GM19025 (cell line): ENCODE data around the gene CALB2.

ENCODE experiments used
- ATAC-seq: cut with Tn5 transposase; IDR thresholded peaks from one replicate; pipeline ENCODE4 v1.9.1; 2021; ENCODE audit warnings: mild to moderate bottlenecking, low read depth, moderate library complexity; ENCODE audit not compliant: unreplicated experiment

Gene CALB2

GRCh38 chr16:71384073-71384724, 25.7 kb downstream of the CALB2 start:
- ATAC-seq, result no peak

DNA sequence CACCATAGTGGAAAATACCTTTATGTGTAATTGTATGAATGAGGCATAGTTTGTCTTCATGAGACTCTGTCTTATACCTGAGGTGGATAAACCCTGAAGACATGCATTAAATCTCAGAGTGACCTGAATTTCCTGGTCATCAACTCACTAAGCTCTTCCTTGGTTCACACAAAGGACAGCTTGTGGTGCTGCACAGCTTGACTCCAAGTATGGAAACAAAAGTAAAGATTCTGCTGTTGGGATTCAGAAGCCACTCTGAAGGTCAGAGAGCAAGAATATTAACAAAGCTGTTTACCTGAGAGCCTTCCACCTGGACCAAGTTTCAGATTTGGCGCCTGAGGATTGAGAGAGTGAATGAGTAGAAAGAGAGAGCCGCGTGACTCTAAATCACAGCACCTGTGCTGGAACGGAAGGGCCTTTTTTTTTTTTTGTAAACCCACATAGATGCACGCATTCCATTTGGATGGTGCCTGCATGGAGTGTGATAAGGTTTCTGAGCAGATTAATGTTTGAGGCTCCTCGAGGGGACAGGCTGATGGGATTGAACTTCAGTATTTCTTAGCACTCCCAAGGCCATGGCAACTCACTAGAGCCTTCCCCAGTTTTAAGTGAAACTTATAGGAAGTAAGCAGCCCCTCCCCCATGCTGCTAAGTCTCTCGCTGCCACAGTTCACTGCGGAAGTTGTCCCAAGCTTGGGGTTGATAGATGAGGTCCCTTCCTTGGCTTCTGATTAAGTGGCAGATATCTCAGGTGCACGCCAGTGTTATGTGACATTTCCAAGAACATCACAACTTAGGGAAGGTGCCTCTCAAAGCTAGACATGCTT, 28.7 kb downstream of the CALB2 start:
- no peak for ATAC-seq

- no peak for ATAC-seq
Measured at GRCh38 chr16:71389330-71389729, 30.8 kb downstream of the CALB2 start.

- no peak for ATAC-seq
Measured at GRCh38 chr16:71396594-71396993, 38.1 kb downstream of the CALB2 start.

- ATAC-seq, result no peak
Measured at GRCh38 chr16:71399801-71400563, 41.5 kb downstream of the CALB2 start.

DNA sequence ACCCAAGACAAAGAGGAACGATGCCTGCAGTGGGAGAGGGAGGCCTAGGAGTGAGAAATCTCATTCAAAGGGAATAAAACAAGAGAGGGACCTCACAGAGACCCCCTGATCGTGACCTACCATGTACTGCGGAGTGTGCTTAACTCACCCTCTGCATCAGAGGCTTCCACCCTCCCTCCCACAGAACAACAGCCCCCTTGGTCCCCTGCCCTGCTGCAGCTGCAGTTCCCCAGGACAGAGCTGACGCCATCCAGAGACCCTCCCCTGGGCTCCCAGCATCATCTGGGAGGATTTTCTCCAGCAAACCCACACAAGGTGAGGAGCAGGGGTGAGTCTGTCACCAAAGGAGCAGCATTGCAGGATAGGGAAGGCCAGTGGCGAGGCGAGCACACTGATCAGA, 43.5 kb downstream of the CALB2 start:
- no peak for ATAC-seq

- ATAC-seq, result no peak
Measured at GRCh38 chr16:71402674-71403073, 44.2 kb downstream of the CALB2 start.

DNA sequence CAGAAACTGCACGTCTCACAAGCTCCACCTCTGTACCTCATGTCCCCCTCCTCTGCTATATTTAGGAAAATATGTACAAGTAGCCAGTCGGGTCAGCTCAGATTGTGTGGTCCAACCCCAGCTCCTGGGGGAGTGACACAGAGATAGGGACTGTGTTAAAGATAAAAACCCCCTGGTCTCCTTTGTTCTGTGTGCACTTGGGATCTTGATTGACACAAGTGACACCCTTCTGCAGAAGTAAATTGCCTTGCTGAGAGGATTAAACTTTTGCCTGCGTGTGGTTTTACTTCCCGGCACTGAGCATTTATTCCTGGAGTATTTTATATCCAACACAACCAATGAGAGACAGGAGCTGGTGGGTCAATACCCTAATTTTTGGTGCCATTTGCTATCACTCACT, 45.8 kb downstream of the CALB2 start:
- no peak for ATAC-seq

- no peak for ATAC-seq
Measured at GRCh38 chr16:71406316-71406715, 47.8 kb downstream of the CALB2 start.

GRCh38 chr16:71406724-71407123, 48.2 kb downstream of the CALB2 start:
- ATAC-seq, result no peak

DNA sequence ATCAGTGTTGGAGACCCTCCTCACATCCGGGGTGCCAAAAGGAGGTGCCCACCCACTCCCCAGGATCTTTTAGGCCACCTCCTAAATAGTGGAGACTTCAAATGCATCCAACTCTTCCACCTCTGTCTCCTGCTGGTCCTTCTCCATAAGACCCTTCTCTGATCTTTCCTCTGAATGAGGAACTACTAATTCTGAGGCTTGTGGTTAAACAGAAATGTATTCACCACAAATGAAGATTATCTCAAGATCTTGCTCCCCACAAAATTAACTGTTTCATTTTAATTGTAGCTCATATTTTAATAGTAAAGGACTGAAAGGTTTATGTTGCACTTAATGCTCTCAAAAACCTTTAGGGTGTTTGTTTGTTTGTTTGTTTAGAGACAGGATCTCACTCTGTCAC, 49.2 kb downstream of the CALB2 start:
- no peak for ATAC-seq

GRCh38 chr16:71408536-71408935, 50.0 kb downstream of the CALB2 start:
- no peak for ATAC-seq

- ATAC-seq, result no peak
Measured at GRCh38 chr16:71409011-71409775, 50.7 kb downstream of the CALB2 start.

DNA sequence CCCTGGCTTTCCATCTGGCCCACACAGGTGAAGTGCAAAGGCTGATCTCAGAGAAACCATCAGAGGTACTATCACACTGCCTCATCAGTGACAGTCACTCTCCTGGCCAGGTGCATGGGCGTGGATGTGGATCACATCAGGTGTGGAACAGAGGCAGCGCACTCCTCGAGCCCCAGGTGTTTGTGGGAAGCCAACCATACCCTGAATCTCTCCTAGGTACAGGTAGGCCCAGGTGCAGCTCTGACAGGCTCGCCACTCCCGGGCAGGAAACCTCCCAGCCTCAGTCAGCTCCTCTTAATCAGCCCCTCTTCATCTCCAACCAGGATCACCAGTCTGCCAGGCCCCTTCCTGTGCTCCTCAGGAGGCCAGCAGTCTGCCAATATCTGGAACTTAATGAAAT, 51.6 kb downstream of the CALB2 start:
- no peak for ATAC-seq

DNA sequence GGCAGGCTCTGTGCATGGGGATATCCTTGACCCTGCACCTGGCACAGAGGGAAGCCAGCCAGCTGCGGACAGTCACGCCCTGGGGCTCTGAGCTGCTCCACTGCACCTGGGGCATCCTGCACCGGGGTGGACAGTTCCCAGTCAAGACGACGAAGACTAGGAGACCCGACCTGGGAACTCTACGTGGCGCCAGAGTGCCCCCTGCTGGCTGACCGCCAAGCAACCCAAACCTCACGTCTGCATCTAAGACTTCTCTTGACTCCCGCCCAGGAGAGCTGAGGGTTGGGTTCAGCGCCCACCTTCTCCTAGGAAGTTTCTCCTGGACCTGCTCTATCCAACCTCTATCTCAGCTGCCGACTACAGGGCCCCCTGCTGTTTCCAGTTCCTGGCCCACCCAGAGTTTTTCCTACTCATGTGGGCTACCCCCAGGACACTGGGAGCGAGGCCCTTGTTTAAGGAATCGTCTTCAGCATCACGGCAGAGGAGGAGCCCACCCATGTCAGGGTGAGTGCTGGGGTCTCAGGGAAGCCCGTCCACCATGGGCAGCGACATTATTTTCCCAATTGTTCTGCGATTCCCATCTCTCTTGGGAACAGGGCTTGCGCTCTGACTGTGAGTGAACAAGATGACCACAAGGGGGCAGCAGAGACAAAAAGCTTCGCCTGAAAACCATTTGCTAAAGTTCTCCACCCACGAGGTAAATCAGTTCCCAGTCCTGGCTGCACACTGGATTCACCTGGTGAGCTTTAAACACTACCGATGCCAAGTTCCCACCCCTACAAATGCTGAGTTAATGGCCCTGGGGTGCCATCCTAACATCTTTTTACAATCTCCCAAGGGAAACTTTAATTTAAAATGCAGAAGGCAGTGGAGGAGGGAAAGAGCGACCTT, 54.0 kb downstream of the CALB2 start:
- no peak for ATAC-seq

DNA sequence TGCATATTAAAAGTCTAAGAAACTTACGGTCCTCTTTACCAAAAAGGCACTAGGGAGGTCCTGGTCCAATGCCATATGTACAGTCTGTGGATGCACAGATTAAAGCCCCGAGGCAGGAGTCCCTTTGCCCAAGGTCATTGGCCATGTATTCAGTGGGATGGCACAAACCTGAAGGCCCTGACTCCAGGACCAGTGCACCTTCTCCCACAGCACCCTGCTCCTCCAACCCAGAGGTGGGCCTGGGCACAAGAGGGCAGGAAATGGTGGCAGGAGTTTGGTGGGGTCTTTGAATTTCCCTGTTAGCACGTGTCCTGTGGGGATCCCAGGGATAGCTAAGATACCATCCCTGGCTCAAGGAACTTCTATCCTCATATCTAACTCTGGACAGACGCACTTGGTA, 54.8 kb downstream of the CALB2 start:
- ATAC-seq, result no peak

DNA sequence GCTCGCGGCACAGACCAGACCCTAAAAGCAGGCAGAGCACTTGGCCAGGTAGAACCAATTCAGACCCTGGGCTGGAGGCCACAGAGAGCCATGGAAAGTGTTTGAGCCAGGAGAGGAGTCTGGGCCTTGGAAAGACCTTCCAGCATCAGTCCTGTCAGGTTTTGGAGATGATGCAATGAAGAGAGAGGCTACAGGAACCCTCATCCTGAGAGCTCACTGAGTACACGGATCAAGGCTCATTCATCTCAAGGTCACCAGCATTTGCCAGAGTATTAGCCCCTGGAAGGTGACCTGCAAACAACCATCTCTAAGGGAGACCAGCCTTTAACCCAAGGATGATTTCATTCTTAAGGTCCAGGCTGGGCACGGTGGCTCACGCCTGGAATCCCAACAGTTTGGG, 55.5 kb downstream of the CALB2 start:
- no peak for ATAC-seq

DNA sequence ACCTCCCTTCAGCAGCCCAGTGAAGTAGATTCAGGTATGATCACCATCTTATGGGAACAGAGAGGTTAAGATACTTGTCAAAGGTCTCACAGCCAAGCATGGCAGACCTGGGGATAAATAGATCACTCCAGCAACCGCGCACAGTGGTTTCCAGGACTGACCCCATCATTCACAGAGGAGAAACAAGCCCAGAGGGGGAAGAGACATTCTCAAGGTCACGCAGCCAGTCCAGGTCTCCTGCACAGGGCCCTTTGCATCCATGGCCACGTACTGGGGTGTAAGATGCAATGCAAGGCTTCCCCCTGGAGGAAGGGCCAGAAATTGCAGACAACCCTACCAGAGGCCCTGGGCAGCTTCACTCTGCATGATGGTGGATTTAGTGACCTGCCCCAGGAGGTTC, 63.4 kb downstream of the CALB2 start:
- no peak for ATAC-seq

DNA sequence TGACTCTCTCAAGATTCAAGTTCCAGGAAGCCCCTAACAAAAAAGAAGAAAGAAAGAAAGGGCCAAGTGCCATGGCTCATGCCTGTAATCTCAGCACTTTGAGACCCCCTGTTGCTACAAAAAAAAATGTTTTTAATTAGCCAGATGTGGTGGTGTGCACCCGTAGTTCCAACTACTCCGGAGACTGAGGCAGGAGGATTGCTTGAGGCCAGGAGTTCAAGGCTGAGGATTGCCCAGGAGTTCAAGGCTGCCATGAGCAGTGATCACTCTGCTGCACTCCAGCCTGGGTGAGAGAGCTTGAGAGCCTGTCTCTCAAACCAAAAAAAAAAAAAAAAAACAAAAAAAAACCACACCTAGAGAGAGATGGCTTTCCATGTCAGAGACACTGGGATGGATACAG, 64.5 kb downstream of the CALB2 start:
- ATAC-seq, result no peak

GRCh38 chr16:71423865-71424264, 65.3 kb downstream of the CALB2 start:
- no peak for ATAC-seq
